ENCODE results near the gene DGLUCY.

The DGLUCY gene

GRCh38 chr14:91125271-91125660 is 11.4 kb downstream of the DGLUCY start:
- ATAC-seq, result no peak
- TF ChIP-seq PATZ1 (CRISPR knock-in tag; IDR thresholded peaks at IDR 0.05; ENCODE audit: borderline replicate concordance), result no peak
- TF ChIP-seq ESRRG (CRISPR knock-in tag; IDR thresholded peaks at IDR 0.05), result no peak
- no peak for TF ChIP-seq PPARA (CRISPR knock-in tag; IDR thresholded peaks at IDR 0.05; ENCODE audit: borderline replicate concordance)
- no peak for TF ChIP-seq SNAI2 (CRISPR knock-in tag; IDR thresholded peaks at IDR 0.05)
- no peak for TF ChIP-seq CSRNP3 (CRISPR knock-in tag; IDR thresholded peaks at IDR 0.05)
- no peak for TF ChIP-seq ZNF565 (CRISPR knock-in tag; conservative IDR thresholded peaks at IDR 0.05; ENCODE audit: low read depth)
- TF ChIP-seq TSHZ2 (CRISPR knock-in tag; IDR thresholded peaks at IDR 0.05), result no peak

- TF ChIP-seq PATZ1 (CRISPR knock-in tag; IDR thresholded peaks at IDR 0.05; ENCODE audit: borderline replicate concordance) (no peak), CREB5 (CRISPR knock-in tag; IDR thresholded peaks at IDR 0.05; ENCODE audit: low read depth) (no peak), ZNF565 (CRISPR knock-in tag; conservative IDR thresholded peaks at IDR 0.05; ENCODE audit: low read depth) (no peak), ZC3H10 (CRISPR knock-in tag; IDR thresholded peaks at IDR 0.05) (no peak), TCF4 (CRISPR knock-in tag; IDR thresholded peaks at IDR 0.05; ENCODE audit: borderline replicate concordance) (no peak), RARB (CRISPR knock-in tag; IDR thresholded peaks at IDR 0.05) (no peak), ZFP30 (CRISPR knock-in tag; IDR thresholded peaks at IDR 0.05) (no peak), TSHZ2 (CRISPR knock-in tag; IDR thresholded peaks at IDR 0.05) (no peak)
- ATAC-seq, result no peak
Observed at GRCh38 chr14:91125801-91126200, 11.9 kb downstream of the DGLUCY start.

GRCh38 chr14:91126761-91127160 is 12.9 kb downstream of the DGLUCY start:
- no peak for ATAC-seq
- TF ChIP-seq ZFP3 (CRISPR knock-in tag; IDR thresholded peaks at IDR 0.05) (no peak), CSDC2 (CRISPR knock-in tag; IDR thresholded peaks at IDR 0.05) (no peak), ZNF565 (CRISPR knock-in tag; conservative IDR thresholded peaks at IDR 0.05; ENCODE audit: low read depth) (no peak), TOX (CRISPR knock-in tag; IDR thresholded peaks at IDR 0.05; ENCODE audit: borderline replicate concordance) (no peak), ZNF70 (CRISPR knock-in tag; IDR thresholded peaks at IDR 0.05) (no peak), ZNF8 (CRISPR knock-in tag; IDR thresholded peaks at IDR 0.05) (no peak), ZFP30 (CRISPR knock-in tag; IDR thresholded peaks at IDR 0.05) (no peak), ARNTL (CRISPR knock-in tag; IDR thresholded peaks at IDR 0.05; ENCODE audit: borderline replicate concordance, low read depth) (no peak), TSHZ2 (CRISPR knock-in tag; IDR thresholded peaks at IDR 0.05) (no peak), BACH2 (CRISPR knock-in tag; IDR thresholded peaks at IDR 0.05; ENCODE audit: borderline replicate concordance) (no peak), RARB (CRISPR knock-in tag; IDR thresholded peaks at IDR 0.05) (no peak), ESRRG (CRISPR knock-in tag; IDR thresholded peaks at IDR 0.05) (no peak), SNAI2 (CRISPR knock-in tag; IDR thresholded peaks at IDR 0.05) (no peak), PPARA (CRISPR knock-in tag; IDR thresholded peaks at IDR 0.05; ENCODE audit: borderline replicate concordance) (no peak), CREB5 (CRISPR knock-in tag; IDR thresholded peaks at IDR 0.05; ENCODE audit: low read depth) (no peak)

All from SK-N-SH treated with all-trans-retinoic acid at 6 μM for 48 hours (cell line).